ENCODE results near the gene ADSS1.
A peak's percentile ranks its signal among the peaks of the same experiment; 100 is the strongest.

Gene ADSS1

GRCh38 chr14:104777808-104778249 is 53.8 kb downstream of the ADSS1 start:
- H3K27ac Mint-ChIP-seq = peak overlapping the region; percentile 37
- no peaks in the 10 kb centered on the region for H3K9me3 Mint-ChIP-seq
- H3K4me1 Mint-ChIP-seq = no peaks in the 10 kb centered on the region
- DNase-seq (ENCODE audit: low spot score in 2 of 2) (no peak), ATAC-seq (no peak)
- H3K36me3 Mint-ChIP-seq = peaks cover 35% of the 10 kb centered on the region
- H3K4me3 Mint-ChIP-seq = no peak overlapping the region

- DNase-seq (ENCODE audit: low spot score in 2 of 2) (no peak), ATAC-seq (no peak)
- no peak overlapping the region for H3K4me3 Mint-ChIP-seq
- no peaks in the 10 kb centered on the region for H3K9me3 Mint-ChIP-seq
- H3K36me3 Mint-ChIP-seq = peaks cover 25% of the 10 kb centered on the region
- no peaks in the 10 kb centered on the region for H3K4me1 Mint-ChIP-seq
- H3K27ac Mint-ChIP-seq = peak overlapping the region; percentile 37
Measured at GRCh38 chr14:104778694-104779331, 54.8 kb downstream of the ADSS1 start.

GRCh38 chr14:104779776-104780512 is 55.9 kb downstream of the ADSS1 start:
- no peak overlapping the region for H3K27ac Mint-ChIP-seq
- DNase-seq (ENCODE audit: low spot score in 2 of 2) (no peak), ATAC-seq (no peak)
- H3K9me3 Mint-ChIP-seq = no peaks in the 10 kb centered on the region
- peaks cover 14% of the 10 kb centered on the region for H3K36me3 Mint-ChIP-seq
- H3K4me3 Mint-ChIP-seq = no peak overlapping the region
- H3K4me1 Mint-ChIP-seq = no peaks in the 10 kb centered on the region

GRCh38 chr14:104780513-104781030 is 56.5 kb downstream of the ADSS1 start:
- Mint-ChIP-seq H3K4me1 (no peaks in the 10 kb centered on the region), H3K36me3 (peaks cover 11% of the 10 kb centered on the region), H3K9me3 (no peaks in the 10 kb centered on the region), H3K27ac (no peak overlapping the region), H3K4me3 (no peak overlapping the region)
- no peak for ATAC-seq
- no peak for DNase-seq (ENCODE audit: low spot score in 2 of 2)

GRCh38 chr14:104781271-104782077 is 57.4 kb downstream of the ADSS1 start:
- Mint-ChIP-seq H3K4me1 (peaks cover 5% of the 10 kb centered on the region), H3K27ac (no peak overlapping the region), H3K4me3 (no peak overlapping the region), H3K36me3 (peaks cover 8% of the 10 kb centered on the region), H3K9me3 (no peaks in the 10 kb centered on the region)
- DNase-seq (ENCODE audit: low spot score in 2 of 2) (no peak), ATAC-seq (no peak)

GRCh38 chr14:104782086-104782807 is 58.2 kb downstream of the ADSS1 start:
- DNase-seq (ENCODE audit: low spot score in 2 of 2) (no peak), ATAC-seq (no peak)
- Mint-ChIP-seq H3K9me3 (no peaks in the 10 kb centered on the region), H3K27ac (peak overlapping the region; percentile 58), H3K36me3 (peaks cover 15% of the 10 kb centered on the region), H3K4me1 (peaks cover 12% of the 10 kb centered on the region), H3K4me3 (no peak overlapping the region)

GRCh38 chr14:104782808-104783139 is 58.7 kb downstream of the ADSS1 start:
- peaks cover 13% of the 10 kb centered on the region for H3K4me1 Mint-ChIP-seq
- DNase-seq (ENCODE audit: low spot score in 2 of 2) (no peak), ATAC-seq (no peak)
- H3K4me3 Mint-ChIP-seq = no peak overlapping the region
- peaks cover 15% of the 10 kb centered on the region for H3K36me3 Mint-ChIP-seq
- H3K27ac Mint-ChIP-seq = peak overlapping the region; percentile 58
- H3K9me3 Mint-ChIP-seq = no peaks in the 10 kb centered on the region

GRCh38 chr14:104783484-104784217 is 59.6 kb downstream of the ADSS1 start:
- Mint-ChIP-seq H3K9me3 (no peaks in the 10 kb centered on the region), H3K4me3 (no peak overlapping the region), H3K4me1 (peaks cover 21% of the 10 kb centered on the region), H3K36me3 (peaks cover 15% of the 10 kb centered on the region), H3K27ac (peak overlapping the region; percentile 67)
- ATAC-seq (no peak), DNase-seq (ENCODE audit: low spot score in 2 of 2) (no peak)

GRCh38 chr14:104784218-104784568 is 60.2 kb downstream of the ADSS1 start:
- H3K4me3 Mint-ChIP-seq = no peak overlapping the region
- no peaks in the 10 kb centered on the region for H3K9me3 Mint-ChIP-seq
- no peak for ATAC-seq
- no peak for DNase-seq (ENCODE audit: low spot score in 2 of 2)
- peaks cover 21% of the 10 kb centered on the region for H3K4me1 Mint-ChIP-seq
- H3K27ac Mint-ChIP-seq = peak overlapping the region; percentile 67
- peaks cover 15% of the 10 kb centered on the region for H3K36me3 Mint-ChIP-seq

GRCh38 chr14:104784846-104785707 is 61.0 kb downstream of the ADSS1 start:
- peak overlapping the region; percentile 81 for H3K27ac Mint-ChIP-seq
- peaks cover 21% of the 10 kb centered on the region for H3K4me1 Mint-ChIP-seq
- peaks cover 14% of the 10 kb centered on the region for H3K36me3 Mint-ChIP-seq
- DNase-seq (ENCODE audit: low spot score in 2 of 2) = no peak
- no peak for ATAC-seq
- no peak overlapping the region for H3K4me3 Mint-ChIP-seq
- H3K9me3 Mint-ChIP-seq = no peaks in the 10 kb centered on the region

- ATAC-seq = no peak
- no peak for DNase-seq (ENCODE audit: low spot score in 2 of 2)
- Mint-ChIP-seq H3K4me3 (no peak overlapping the region), H3K4me1 (peaks cover 21% of the 10 kb centered on the region), H3K27ac (peak overlapping the region; percentile 81), H3K9me3 (no peaks in the 10 kb centered on the region), H3K36me3 (peaks cover 15% of the 10 kb centered on the region)
Measured at GRCh38 chr14:104785708-104786080, 61.7 kb downstream of the ADSS1 start.

GRCh38 chr14:104786091-104786586 is 62.1 kb downstream of the ADSS1 start:
- DNase-seq (ENCODE audit: low spot score in 2 of 2) (no peak), ATAC-seq (peak; percentile 41)
- H3K36me3 Mint-ChIP-seq = peaks cover 16% of the 10 kb centered on the region
- peak overlapping the region; percentile 81 for H3K27ac Mint-ChIP-seq
- no peak overlapping the region for H3K4me3 Mint-ChIP-seq
- peaks cover 26% of the 10 kb centered on the region for H3K4me1 Mint-ChIP-seq
- H3K9me3 Mint-ChIP-seq = no peaks in the 10 kb centered on the region

GRCh38 chr14:104786726-104787675 is 63.0 kb downstream of the ADSS1 start:
- no peak for ATAC-seq
- no peak overlapping the region for H3K4me3 Mint-ChIP-seq
- peaks cover 32% of the 10 kb centered on the region for H3K4me1 Mint-ChIP-seq
- H3K27ac Mint-ChIP-seq = peak overlapping the region; percentile 81
- H3K36me3 Mint-ChIP-seq = peaks cover 23% of the 10 kb centered on the region
- no peaks in the 10 kb centered on the region for H3K9me3 Mint-ChIP-seq
- no peak for DNase-seq (ENCODE audit: low spot score in 2 of 2)

All from stimulated activated effector memory CD8-positive, alpha-beta T cell treated with anti-CD3 and anti-CD28 coated beads, Interleukin-12 subunit alpha, Interleukin-12 subunit beta, amount 100 ng/mL, for 72 hours (primary cell).